NCI-H345 (cell line): ENCODE data around the gene KIAA0753.
A peak's percentile ranks its signal among the peaks of the same experiment; 100 is the strongest.

ENCODE experiments used
- DNase-seq: peaks from one replicate; lab custom pipeline; 2025; lab: John Stamatoyannopoulos, UW

Gene KIAA0753

DNA sequence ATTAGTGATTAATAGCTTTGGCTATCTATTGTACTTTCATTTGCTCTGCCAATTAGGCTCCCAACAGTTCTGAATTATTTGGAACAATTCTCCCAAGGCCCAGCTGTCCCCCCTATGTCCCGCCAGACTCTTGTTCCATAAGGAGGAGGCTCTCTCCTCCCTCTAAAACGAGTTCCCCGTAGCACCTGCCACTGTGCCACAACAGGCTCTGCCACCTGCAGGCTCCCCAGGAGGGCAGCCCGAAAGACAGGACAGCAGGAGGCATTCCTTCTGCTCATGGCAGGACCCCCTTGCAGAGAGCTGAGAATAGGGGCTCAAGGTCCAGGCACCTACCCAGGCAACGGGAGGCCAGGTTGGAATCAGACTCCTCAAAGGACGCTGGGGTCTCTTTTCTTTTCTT lies 93.2 kb downstream of the KIAA0753 start:
- peak; percentile 24 for DNase-seq

DNA sequence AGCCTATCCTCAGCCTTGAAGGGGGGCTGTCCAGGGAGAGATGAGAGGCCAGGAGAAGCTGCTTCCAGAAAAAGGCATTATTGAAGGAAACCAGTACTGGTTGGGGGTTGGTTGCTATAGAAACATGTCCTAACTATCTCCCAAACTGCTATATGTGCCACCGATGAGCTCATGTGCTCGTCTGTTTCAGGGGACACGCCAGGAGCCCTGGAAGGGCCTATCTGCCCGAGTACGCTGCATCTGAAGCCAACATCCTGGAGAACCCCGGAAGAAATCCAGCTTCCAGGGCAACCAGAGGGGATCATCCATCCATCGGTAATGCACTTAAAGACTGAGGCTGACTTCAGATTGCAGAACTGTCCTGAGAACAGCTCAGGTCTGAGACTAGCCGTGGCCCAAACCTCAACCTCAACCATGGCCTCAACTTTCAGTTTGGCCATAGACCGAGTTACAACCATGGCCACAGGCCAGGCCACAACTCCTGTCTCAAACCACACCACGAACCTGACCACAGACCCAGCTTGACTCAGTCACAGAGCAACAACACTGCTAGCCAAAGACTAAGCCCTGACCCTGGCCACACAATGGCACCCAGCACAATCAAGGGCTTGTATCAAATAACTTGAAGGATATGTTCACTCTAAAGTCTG lies 94.3 kb downstream of the KIAA0753 start:
- no peak for DNase-seq

GRCh38 chr17:6545291-6545690 lies 95.2 kb downstream of the KIAA0753 start:
- DNase-seq, result no peak

- no peak for DNase-seq
These were observed 96.5 kb downstream of the KIAA0753 start for GRCh38 chr17:6544011-6544370.

- no peak for DNase-seq
These were observed 97.2 kb downstream of the KIAA0753 start for GRCh38 chr17:6543079-6544010.

GRCh38 chr17:6542577-6542976 lies 97.9 kb downstream of the KIAA0753 start:
- DNase-seq, result no peak

DNA sequence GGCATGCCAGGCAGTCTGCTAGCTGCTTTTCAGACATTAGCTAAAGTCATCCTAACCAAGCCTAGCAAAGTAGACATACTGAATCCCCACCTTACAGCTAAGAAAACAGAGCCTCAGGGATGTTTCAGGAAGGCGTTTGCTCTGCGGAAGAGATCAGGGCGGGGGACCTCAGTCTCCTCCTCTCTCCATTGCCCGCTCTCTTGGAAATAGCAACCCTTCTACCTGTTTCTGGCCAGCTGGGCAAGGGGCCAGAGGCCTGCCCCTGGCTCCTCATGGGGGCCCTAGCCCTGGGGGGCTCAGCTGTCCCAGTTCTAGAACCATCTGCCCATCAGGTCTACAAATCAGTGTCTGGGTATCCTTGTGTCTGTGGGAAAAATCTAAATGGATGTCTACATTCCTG lies 98.6 kb downstream of the KIAA0753 start:
- DNase-seq, result no peak

- DNase-seq, result no peak
These were observed 100.6 kb downstream of the KIAA0753 start for GRCh38 chr17:6539871-6540270.

GRCh38 chr17:6536566-6537065 lies 103.9 kb downstream of the KIAA0753 start:
- no peak for DNase-seq

DNA sequence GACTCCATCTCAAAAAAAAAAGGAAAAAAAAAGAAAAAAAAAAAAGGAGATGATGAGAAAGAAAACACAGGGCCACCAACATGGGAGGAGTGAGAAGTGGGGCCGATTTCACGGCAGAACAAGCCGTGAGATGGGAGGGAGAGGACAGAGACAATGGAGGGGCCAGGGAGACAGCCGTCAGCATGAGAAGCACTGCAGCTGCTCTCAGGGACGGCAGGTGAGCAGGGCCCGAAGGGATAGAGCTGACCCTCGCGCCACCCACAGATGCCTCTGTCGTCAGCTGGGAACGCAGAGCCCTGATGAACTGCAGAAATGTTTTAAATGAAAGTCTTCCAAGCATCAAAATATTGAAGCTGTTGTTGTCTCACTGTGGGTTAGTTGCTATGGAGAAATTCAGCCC lies 104.5 kb downstream of the KIAA0753 start:
- DNase-seq, result no peak

DNA sequence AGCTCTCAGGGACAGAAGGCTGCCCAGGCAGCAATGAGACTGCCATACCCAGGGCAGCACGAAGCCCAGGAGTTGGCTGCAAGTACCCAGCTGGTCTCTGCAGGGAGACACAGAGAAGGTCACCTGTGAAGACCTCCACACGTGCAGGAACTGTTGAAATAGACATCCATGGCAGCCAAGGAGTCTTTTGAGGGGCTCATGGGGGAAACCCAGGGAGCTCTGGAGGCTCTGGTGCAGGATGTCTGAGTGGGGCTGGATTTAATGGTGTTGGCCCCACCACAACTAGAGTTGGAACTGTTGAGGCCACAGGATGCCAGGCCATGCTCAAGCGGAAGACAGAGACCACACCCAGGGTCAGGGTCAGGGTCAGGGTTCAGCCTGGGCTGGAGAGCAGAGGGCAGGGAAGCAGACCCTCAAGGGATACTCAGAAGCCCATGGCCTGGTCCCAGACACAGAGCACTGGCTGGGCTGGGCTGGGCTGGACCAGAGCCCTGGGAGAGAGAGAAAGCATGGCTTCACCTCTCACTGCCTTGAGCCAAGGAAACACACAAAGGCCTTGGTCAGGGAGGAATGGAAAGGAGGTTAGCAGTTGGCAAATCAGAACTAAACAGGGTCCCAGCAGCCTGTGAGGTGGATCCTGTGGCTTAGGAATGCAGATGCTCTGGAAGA lies 105.5 kb downstream of the KIAA0753 start:
- DNase-seq, result no peak

DNA sequence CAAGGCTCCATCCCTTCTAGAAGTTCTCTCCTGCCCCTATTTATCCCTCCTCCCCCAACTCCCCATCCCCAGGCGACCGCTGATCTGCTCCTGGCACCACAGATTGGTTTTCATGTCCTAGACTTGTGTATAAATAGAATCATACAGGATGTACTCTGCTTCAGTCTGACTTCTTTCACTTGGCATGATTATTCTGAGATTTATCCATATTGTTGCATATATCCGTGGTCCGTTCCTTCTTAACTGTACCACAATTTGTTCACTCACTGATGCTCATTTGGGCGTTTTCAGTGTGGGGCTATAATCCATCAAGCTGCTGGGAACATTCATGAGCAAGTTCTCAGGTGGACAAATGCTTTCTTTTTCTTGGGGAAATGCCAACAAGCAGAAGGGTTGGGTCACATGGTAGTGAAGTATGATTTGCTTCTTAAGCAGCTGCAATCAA lies 108.0 kb downstream of the KIAA0753 start:
- DNase-seq, result no peak

GRCh38 chr17:6531575-6531974 lies 108.9 kb downstream of the KIAA0753 start:
- no peak for DNase-seq

GRCh38 chr17:6530324-6530920 lies 110.1 kb downstream of the KIAA0753 start:
- DNase-seq, result no peak

GRCh38 chr17:6528557-6528956 lies 112.0 kb downstream of the KIAA0753 start:
- no peak for DNase-seq
